ENCODE data around the gene ZFY. TPM values are rescaled to one million over a fixed set of nuclear protein-coding genes. Genes with fewer than 3 reads are reported as not detected.

ZFY gene
- total RNA-seq, 4 donors from 2014 or later = not detected

GRCh38 chrY:2896050-2896449 is 39.1 kb upstream of the ZFY start:
- Histone ChIP-seq H3K4me1 (no peaks in the 10 kb centered on the region), H3K36me3 (no peaks in the 10 kb centered on the region), H3K9me3 (no peaks in the 10 kb centered on the region), H3K4me3 (no peak overlapping the region), H3K27me3 (no peaks in the 10 kb centered on the region), H3K27ac (no peak overlapping the region)
- DNase-seq = no peak
- TF ChIP-seq POLR2A (IDR thresholded peaks at IDR 0.05) = no peak
- intact Hi-C loops (cut with DNase I; ENCODE audit: low total_unique reads) = no loop called here

- no peak overlapping the region for H3K27ac ChIP-seq
- no peak for TF ChIP-seq POLR2A (IDR thresholded peaks at IDR 0.05)
- TF ChIP-seq CTCF (IDR thresholded peaks at IDR 0.05) = no peak
- no peaks in the 10 kb centered on the region for H3K27me3 ChIP-seq
- H3K9me3 ChIP-seq = no peaks in the 10 kb centered on the region
- no peaks in the 10 kb centered on the region for H3K36me3 ChIP-seq
- DNase-seq = no peak
- no peaks in the 10 kb centered on the region for H3K4me1 ChIP-seq
- intact Hi-C loops (cut with DNase I; ENCODE audit: low total_unique reads) = no loop called here
- no peak overlapping the region for H3K4me3 ChIP-seq
Measured at GRCh38 chrY:2907356-2907755, 27.8 kb upstream of the ZFY start.

DNA sequence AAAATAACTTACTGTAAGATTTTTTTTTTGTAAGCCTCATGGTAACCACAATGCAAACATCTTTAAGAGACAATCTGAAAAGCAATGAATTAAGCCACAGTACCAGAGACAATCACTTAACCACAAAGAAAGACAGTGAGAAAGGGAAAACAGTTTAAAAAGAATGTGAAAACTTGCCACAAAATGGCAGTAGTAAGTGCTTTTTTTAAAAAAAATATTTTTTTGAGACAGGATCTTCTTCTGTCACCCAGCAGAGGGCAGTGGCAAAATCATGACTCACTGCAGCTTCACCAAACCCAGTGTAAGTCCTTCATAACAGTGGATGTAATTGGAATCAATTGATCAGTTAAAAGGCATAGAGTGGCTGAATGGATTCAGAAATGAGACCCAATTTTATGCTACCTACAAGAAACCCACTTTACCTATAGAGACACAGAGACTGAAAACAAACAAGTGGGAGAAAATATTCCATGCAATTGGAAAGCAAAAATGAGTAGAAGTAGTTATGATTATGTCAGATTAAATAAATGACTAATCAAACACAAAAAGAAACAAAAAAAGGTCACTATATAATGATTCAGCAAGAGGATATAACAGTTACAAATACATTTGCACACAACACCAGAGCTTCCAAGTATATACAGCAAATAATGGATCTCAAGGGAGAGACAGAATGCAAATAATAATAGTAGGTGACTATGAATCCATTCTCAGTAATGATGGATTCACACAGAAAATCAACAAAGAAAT is 21.9 kb upstream of the ZFY start:
- no peak overlapping the region for H3K27ac ChIP-seq
- no peaks in the 10 kb centered on the region for H3K36me3 ChIP-seq
- H3K9me3 ChIP-seq = no peaks in the 10 kb centered on the region
- H3K4me3 ChIP-seq = no peak overlapping the region
- TF ChIP-seq CTCF (IDR thresholded peaks at IDR 0.05) (no peak), POLR2A (IDR thresholded peaks at IDR 0.05) (no peak)
- H3K4me1 ChIP-seq = no peaks in the 10 kb centered on the region
- DNase-seq = no peak
- intact Hi-C loops (cut with DNase I; ENCODE audit: low total_unique reads) = no loop called here
- no peaks in the 10 kb centered on the region for H3K27me3 ChIP-seq

GRCh38 chrY:2934078-2934477 is 1.1 kb upstream of the ZFY start:
- Histone ChIP-seq H3K36me3 (no peaks in the 10 kb centered on the region), H3K4me1 (no peaks in the 10 kb centered on the region), H3K4me3 (no peak overlapping the region), H3K27ac (no peak overlapping the region), H3K27me3 (no peaks in the 10 kb centered on the region), H3K9me3 (no peaks in the 10 kb centered on the region)
- intact Hi-C loops (cut with DNase I; ENCODE audit: low total_unique reads) = no loop called here
- no peak for DNase-seq
- TF ChIP-seq CTCF (IDR thresholded peaks at IDR 0.05) = no peak
- no peak for TF ChIP-seq POLR2A (IDR thresholded peaks at IDR 0.05)

GRCh38 chrY:2935716-2936435 is 695 bp downstream of the ZFY start:
- intact Hi-C loops (cut with DNase I; ENCODE audit: low total_unique reads) = no loop called here
- no peak overlapping the region for H3K4me3 ChIP-seq
- H3K36me3 ChIP-seq = no peaks in the 10 kb centered on the region
- no peaks in the 10 kb centered on the region for H3K9me3 ChIP-seq
- no peak for DNase-seq
- no peak overlapping the region for H3K27ac ChIP-seq
- no peaks in the 10 kb centered on the region for H3K27me3 ChIP-seq
- no peaks in the 10 kb centered on the region for H3K4me1 ChIP-seq
- TF ChIP-seq POLR2A (IDR thresholded peaks at IDR 0.05) (no peak), CTCF (IDR thresholded peaks at IDR 0.05) (no peak)
